HG03280 (cell line): ENCODE results near the gene APOL3.
"Not testable (repeated sequence)": the region's sequence is repeated elsewhere in the genome, so short reads cannot be mapped to it uniquely, and the experiment has no call there.

ENCODE experiments used
- ATAC-seq: cut with Tn5 transposase; IDR thresholded peaks from one replicate; pipeline ENCODE4 v1.9.1; 2021; ENCODE audit warnings: mild to moderate bottlenecking, moderate library complexity; ENCODE audit not compliant: unreplicated experiment

The APOL3 gene

GRCh38 chr22:36160499-36160942 is at the start of gene APOL3:
Gene APOL3, minus strand, starts transcription at chr22:36160755. Its CDS starts 11,700 bp downstream, at chr22:36149055.
- ATAC-seq: no peak

- no peak for ATAC-seq
These were observed 49.7 kb upstream of the APOL3 start for GRCh38 chr22:36210224-36210623.

- ATAC-seq: not testable (repeated sequence)
These were observed 48.9 kb upstream of the APOL3 start for GRCh38 chr22:36209488-36209908.

- ATAC-seq: no peak
These were observed 48.4 kb upstream of the APOL3 start for GRCh38 chr22:36208914-36209313.

GRCh38 chr22:36208162-36208765 is 47.7 kb upstream of the APOL3 start:
- no peak for ATAC-seq

- no peak for ATAC-seq
These were observed 45.7 kb upstream of the APOL3 start for GRCh38 chr22:36206255-36206654.

- not testable (repeated sequence) for ATAC-seq
These were observed 45.0 kb upstream of the APOL3 start for GRCh38 chr22:36205573-36205972.

GRCh38 chr22:36204632-36205015 is 44.1 kb upstream of the APOL3 start:
- ATAC-seq: no peak

- ATAC-seq: no peak
These were observed 43.6 kb upstream of the APOL3 start for GRCh38 chr22:36204001-36204631.

- ATAC-seq: not testable (repeated sequence)
These were observed 42.9 kb upstream of the APOL3 start for GRCh38 chr22:36203441-36203840.

GRCh38 chr22:36202906-36203305 is 42.4 kb upstream of the APOL3 start:
- ATAC-seq: not testable (repeated sequence)

- ATAC-seq: no peak
These were observed 41.2 kb upstream of the APOL3 start, which contains the start of gene APOL4 for GRCh38 chr22:36201630-36202319. Gene APOL4, minus strand, starts transcription at chr22:36201809. Its CDS starts 75 bp downstream, at chr22:36201734.

GRCh38 chr22:36201025-36201424 is 40.5 kb upstream of the APOL3 start:
- ATAC-seq: not testable (repeated sequence)

GRCh38 chr22:36199001-36199551 is 38.5 kb upstream of the APOL3 start:
- ATAC-seq: no peak

GRCh38 chr22:36198536-36198935 is 38.0 kb upstream of the APOL3 start:
- no peak for ATAC-seq

GRCh38 chr22:36197514-36198146 is 37.1 kb upstream of the APOL3 start:
- no peak for ATAC-seq

- ATAC-seq: no peak
These were observed 36.5 kb upstream of the APOL3 start for GRCh38 chr22:36197065-36197440.

GRCh38 chr22:36196254-36197064 is 35.9 kb upstream of the APOL3 start:
- ATAC-seq: no peak

- ATAC-seq: no peak
These were observed 34.4 kb upstream of the APOL3 start for GRCh38 chr22:36194971-36195370.

GRCh38 chr22:36194385-36194784 is 33.8 kb upstream of the APOL3 start:
- no peak for ATAC-seq
